Erythroblast (primary cell): ENCODE measurements around the gene KRTAP13-2.

Experiments used
- GATA1 ChIP-seq: IDR thresholded peaks from 2 replicates; pipeline ENCODE4 v1.6.1; 2011; ENCODE audit warnings: low read depth, mild to moderate bottlenecking, control low read depth, low read length, moderate library complexity
- POLR2A ChIP-seq: IDR thresholded peaks from 2 replicates; pipeline ENCODE4 v1.6.1; 2011; ENCODE audit warnings: mild to moderate bottlenecking, low read length

DNA sequence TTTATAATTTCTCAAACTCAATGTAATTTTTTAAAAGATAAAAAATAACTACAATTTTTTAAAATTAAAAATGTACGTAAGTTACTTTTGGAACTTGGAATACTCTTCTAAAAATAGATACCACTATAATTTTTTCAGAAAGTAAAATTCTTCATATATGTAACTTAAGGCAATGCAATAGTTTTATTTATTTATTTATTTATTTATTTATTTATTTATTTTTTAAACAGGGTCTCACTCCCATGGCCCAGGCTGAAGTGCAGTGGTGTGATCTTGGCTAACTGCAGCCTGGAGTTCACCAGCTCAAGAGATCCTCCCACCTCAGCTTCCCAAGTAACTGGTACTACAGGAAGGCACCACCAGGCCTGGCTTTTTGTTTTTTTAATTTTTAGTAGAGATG, 20.5 kb downstream of the KRTAP13-2 start:
- TF ChIP-seq POLR2A (no peak), GATA1 (no peak)
